HEK293 (cell line): ENCODE results near the gene LY6G5B.

Experiments used
- CTCF ChIA-PET: fragments of 350-600 bp; formaldehyde crosslinking; extraction: SDS; loops from one replicate; lab custom pipeline; 2021; ENCODE audit warnings: antibody characterized with exemption; lab: Yijun Ruan, JAX
- POLR2A ChIA-PET: fragments of 300-600 bp; formaldehyde crosslinking; extraction: SDS; loops from one replicate; lab custom pipeline; 2020; ENCODE audit warnings: antibody characterized with exemption, inconsistent platforms; lab: Yijun Ruan, JAX
- H3K27ac ChIP-seq: fragments of 200-500 bp; sonication (Bioruptor generic); 2 replicates; pipeline ENCODE4 v1.5.1; 2014; ENCODE audit warnings: low read depth, low read length, control low read depth, inconsistent platforms; ENCODE audit errors: extremely low read depth
- H3K36me3 ChIP-seq, 2 experiments: fragments of 200-500 bp in 1 of 2; sonication (Bioruptor generic) in 1 of 2; 1 replicate in 1 of 2; 2 replicates in 1 of 2; pipeline ENCODE4 v1.5.1; 2014 to 2017; ENCODE audit warnings: inconsistent platforms in 2 of 2, low read length in 2 of 2; ENCODE audit not compliant: control insufficient read depth in 2 of 2, insufficient read depth in 1 of 2
- H3K4me1 ChIP-seq: fragments of 200-500 bp; sonication (Bioruptor generic); 2 replicates; pipeline ENCODE4 v1.5.1; 2014; ENCODE audit warnings: mild to moderate bottlenecking, low read length, inconsistent platforms; ENCODE audit not compliant: control insufficient read depth, insufficient read depth
- H3K4me3 ChIP-seq: 2 replicates; pipeline ENCODE4 v1.5.1; 2011; ENCODE audit warnings: low read depth, mild to moderate bottlenecking, control low read depth, low read length, moderate library complexity
- H3K9me3 ChIP-seq: fragments of 200-500 bp; sonication (Bioruptor generic); 2 replicates; pipeline ENCODE4 v1.5.1; 2014; ENCODE audit warnings: low read depth, low read length, inconsistent platforms; ENCODE audit not compliant: control insufficient read depth, insufficient read depth
- MZF1 ChIP-seq: fragments of 450-650 bp; formaldehyde crosslinking; IDR thresholded peaks from 2 replicates; pipeline ENCODE4 v1.5.1; 2017; ENCODE audit warnings: missing biosample characterization, missing genetic modification characterization, borderline replicate concordance
- PRDM1 ChIP-seq: fragments of 450-650 bp; formaldehyde crosslinking; IDR thresholded peaks from 2 replicates; pipeline ENCODE4; 2016; ENCODE audit warnings: missing biosample characterization, missing genetic modification characterization
- SCRT1 ChIP-seq: fragments of 450-650 bp; formaldehyde crosslinking; IDR thresholded peaks from 2 replicates; pipeline ENCODE4 v1.5.1; 2016; ENCODE audit warnings: missing biosample characterization, missing genetic modification characterization, borderline replicate concordance
- ZNF114 ChIP-seq: fragments of 450-650 bp; formaldehyde crosslinking; IDR thresholded peaks from 2 replicates; pipeline ENCODE4 v1.5.0; 2017; ENCODE audit warnings: missing biosample characterization, missing genetic modification characterization
- ZNF341 ChIP-seq: fragments of 450-650 bp; formaldehyde crosslinking; IDR thresholded peaks from 2 replicates; pipeline ENCODE4; 2016; ENCODE audit warnings: low read depth, missing biosample characterization, missing genetic modification characterization
- ZNF629 ChIP-seq: fragments of 450-650 bp; formaldehyde crosslinking; IDR thresholded peaks from 2 replicates; pipeline ENCODE4 v1.5.1; 2017; ENCODE audit warnings: missing biosample characterization, missing genetic modification characterization
- TF ChIP-seq, protein P1 (sequence below): fragments of 450-650 bp; formaldehyde crosslinking; IDR thresholded peaks from 2 replicates; pipeline ENCODE4 v1.5.1; 2017; ENCODE audit warnings: missing biosample characterization, mild to moderate bottlenecking, missing genetic modification characterization, moderate library complexity
- TF ChIP-seq, protein P2 (sequence below): fragments of 450-650 bp; formaldehyde crosslinking; IDR thresholded peaks from 2 replicates; pipeline ENCODE4 v1.5.1; 2016; ENCODE audit warnings: missing biosample characterization, missing genetic modification characterization
- TF ChIP-seq, protein P3 (sequence below): fragments of 450-650 bp; formaldehyde crosslinking; IDR thresholded peaks from 2 replicates; pipeline ENCODE4 v1.5.1; 2016; ENCODE audit warnings: missing biosample characterization, missing genetic modification characterization
- TF ChIP-seq, protein P4 (sequence below): fragments of 450-650 bp; formaldehyde crosslinking; IDR thresholded peaks from 2 replicates; pipeline ENCODE4 v1.5.1; 2016; ENCODE audit warnings: missing biosample characterization, missing genetic modification characterization
- TF ChIP-seq, protein P5 (sequence below): fragments of 450-650 bp; formaldehyde crosslinking; IDR thresholded peaks from 2 replicates; pipeline ENCODE4 v1.5.1; 2017; ENCODE audit warnings: missing biosample characterization, missing genetic modification characterization
- TF ChIP-seq, protein P6 (sequence below): fragments of 450-650 bp; formaldehyde crosslinking; IDR thresholded peaks from 2 replicates; pipeline ENCODE4 v1.5.1; 2016; ENCODE audit warnings: missing biosample characterization, missing genetic modification characterization, borderline replicate concordance
- TF ChIP-seq, protein P7 (sequence below): fragments of 450-650 bp; formaldehyde crosslinking; IDR thresholded peaks from 2 replicates; pipeline ENCODE4 v1.5.1; 2016; ENCODE audit warnings: missing biosample characterization, missing genetic modification characterization

The LY6G5B gene

DNA sequence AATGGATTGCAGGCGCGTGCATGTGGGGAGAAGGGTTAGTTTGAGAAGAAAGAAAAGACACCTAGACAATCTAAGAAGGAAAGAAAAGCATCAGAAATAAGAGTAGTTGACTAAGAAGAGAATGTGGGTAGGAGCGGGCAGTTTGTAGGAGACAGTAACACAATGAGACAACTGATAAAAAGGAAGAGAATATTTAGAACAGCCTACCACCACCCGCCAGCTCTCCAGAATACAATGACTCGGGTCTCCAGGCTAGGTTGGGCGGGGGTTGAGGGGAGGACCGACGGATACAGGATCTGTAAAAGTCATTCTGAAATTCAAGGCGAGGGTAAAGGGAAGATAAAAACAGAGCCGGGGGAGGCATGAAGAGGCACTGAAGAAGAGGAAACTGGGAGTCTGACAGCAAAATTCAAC is 32.6 kb downstream of the LY6G5B start:
- H3K4me1 ChIP-seq, result no peaks in the 10 kb centered on the region
- ChIA-PET CTCF (interaction anchor here (0.7 to 1.2 kb wide), 4 partner anchors 8 to 129 kb away, joined by 3 to 4 read pairs (median 4); no protein-coding TSS in a partner anchor), POLR2A (interaction anchor here (0.5 to 2.8 kb wide), 22 partner anchors 9 to 1829 kb away, joined by 3 to 30 read pairs (median 8); partner anchors contain the start of genes ATP6V1G2, BAG6, C6orf47 and DDAH2)
- H3K27ac ChIP-seq, result peak overlapping the region; percentile 62
- H3K4me3 ChIP-seq, result peak overlapping the region; percentile 63
- H3K9me3 ChIP-seq, result no peaks in the 10 kb centered on the region
- TF ChIP-seq ZNF629 (tag by site-specific recombination) (no peak), ZNF341 (tag by site-specific recombination) (peak; percentile 21), PRDM1 (tag by site-specific recombination) (peak; percentile 3; the same call in 1 of the 2 replicates)
- TF ChIP-seq, protein P1, sequence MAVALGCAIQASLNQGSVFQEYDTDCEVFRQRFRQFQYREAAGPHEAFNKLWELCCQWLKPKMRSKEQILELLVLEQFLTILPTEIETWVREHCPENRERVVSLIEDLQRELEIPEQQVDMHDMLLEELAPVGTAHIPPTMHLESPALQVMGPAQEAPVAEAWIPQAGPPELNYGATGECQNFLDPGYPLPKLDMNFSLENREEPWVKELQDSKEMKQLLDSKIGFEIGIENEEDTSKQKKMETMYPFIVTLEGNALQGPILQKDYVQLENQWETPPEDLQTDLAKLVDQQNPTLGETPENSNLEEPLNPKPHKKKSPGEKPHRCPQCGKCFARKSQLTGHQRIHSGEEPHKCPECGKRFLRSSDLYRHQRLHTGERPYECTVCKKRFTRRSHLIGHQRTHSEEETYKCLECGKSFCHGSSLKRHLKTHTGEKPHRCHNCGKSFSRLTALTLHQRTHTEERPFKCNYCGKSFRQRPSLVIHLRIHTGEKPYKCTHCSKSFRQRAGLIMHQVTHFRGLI (tag by site-specific recombination), result peak; percentile 17; the same call in 1 of the 2 replicates
- H3K36me3 ChIP-seq, result peaks cover 4 to 13% of the 10 kb centered on the region in 2 experiments; a peak in 2 of 3 replicates

DNA sequence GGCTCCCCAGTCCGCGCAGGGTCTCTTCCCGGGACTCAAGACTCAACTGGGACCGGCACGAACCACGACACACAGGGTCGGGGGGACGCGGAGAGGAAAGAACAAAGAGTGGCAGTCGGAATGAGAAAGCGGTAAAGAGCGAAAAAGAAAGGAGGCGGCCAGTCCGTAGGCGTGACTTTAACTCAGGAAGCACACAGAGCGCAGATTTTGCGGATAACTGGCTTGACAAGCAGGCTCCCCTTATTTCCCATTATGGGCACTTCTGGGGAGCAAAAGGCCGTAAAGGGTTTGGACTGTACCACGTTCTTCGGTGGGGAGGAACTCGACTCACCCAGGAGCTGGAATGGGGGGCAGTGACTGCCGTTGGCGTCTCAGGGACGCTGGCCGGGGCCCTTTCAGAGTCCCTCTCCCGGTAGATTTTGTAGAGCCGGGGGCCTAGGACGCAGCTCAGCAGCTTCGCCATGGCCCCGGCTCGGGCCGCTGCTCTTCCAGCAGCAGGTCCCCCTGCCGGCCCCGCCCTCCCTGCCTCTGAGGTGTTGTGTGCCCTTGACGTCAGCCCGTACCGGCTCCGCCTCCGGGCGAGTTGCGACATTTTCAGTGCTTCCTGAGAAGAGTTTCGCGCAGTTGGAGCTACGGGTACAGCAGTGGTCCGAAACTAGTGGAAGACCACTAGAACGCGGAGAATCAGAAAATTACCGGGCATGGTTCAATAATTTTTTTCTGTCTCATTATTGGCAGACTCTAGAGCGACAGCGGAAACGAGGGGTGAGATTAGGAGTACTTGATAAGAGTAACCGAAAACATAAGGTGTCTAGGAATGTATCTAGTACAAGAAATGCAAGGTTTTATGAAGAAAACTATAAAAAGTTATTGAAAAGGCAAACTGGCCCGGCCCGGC is 33.3 kb downstream of the LY6G5B start, which contains the start of gene ABHD16A:
TSS of gene ABHD16A (minus strand) at position 506 of the 898 bp plus-strand sequence. CDS start at position 463, 43 bp downstream.
- H3K4me3 ChIP-seq, result peak within 1 kb of the TSS; percentile 63
- POLR2A ChIA-PET, result interaction anchor here (0.6 to 2.8 kb wide), 34 partner anchors 9 to 1829 kb away, joined by 3 to 30 read pairs (median 6); partner anchors contain the start of genes ATP6V1G2, BAG6, C6orf47 and CLIC1
- no peaks in the 10 kb centered on the region for H3K4me1 ChIP-seq
- CTCF ChIA-PET, result interaction anchor here (0.5 to 1.2 kb wide), 9 partner anchors 8 to 129 kb away, joined by 3 to 4 read pairs (median 3); no protein-coding TSS in a partner anchor
- no peaks in the 10 kb centered on the region for H3K9me3 ChIP-seq
- H3K36me3 ChIP-seq, result peaks cover 4 to 8% of the 10 kb centered on the region in 2 experiments; a peak in 2 of 3 replicates
- peak within 1 kb of the TSS; percentile 62 for H3K27ac ChIP-seq
- TF ChIP-seq SCRT1 (tag by site-specific recombination) (no peak), MZF1 (tag by site-specific recombination) (0 out of 2 replicates have a peak, but pooled peaks have one; percentile 48), ZNF114 (tag by site-specific recombination) (no peak)
- TF ChIP-seq, protein P2, sequence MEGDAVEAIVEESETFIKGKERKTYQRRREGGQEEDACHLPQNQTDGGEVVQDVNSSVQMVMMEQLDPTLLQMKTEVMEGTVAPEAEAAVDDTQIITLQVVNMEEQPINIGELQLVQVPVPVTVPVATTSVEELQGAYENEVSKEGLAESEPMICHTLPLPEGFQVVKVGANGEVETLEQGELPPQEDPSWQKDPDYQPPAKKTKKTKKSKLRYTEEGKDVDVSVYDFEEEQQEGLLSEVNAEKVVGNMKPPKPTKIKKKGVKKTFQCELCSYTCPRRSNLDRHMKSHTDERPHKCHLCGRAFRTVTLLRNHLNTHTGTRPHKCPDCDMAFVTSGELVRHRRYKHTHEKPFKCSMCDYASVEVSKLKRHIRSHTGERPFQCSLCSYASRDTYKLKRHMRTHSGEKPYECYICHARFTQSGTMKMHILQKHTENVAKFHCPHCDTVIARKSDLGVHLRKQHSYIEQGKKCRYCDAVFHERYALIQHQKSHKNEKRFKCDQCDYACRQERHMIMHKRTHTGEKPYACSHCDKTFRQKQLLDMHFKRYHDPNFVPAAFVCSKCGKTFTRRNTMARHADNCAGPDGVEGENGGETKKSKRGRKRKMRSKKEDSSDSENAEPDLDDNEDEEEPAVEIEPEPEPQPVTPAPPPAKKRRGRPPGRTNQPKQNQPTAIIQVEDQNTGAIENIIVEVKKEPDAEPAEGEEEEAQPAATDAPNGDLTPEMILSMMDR (tag by site-specific recombination), result 0 out of 2 replicates have a peak, but pooled peaks have one; percentile 9
- TF ChIP-seq, protein P3, sequence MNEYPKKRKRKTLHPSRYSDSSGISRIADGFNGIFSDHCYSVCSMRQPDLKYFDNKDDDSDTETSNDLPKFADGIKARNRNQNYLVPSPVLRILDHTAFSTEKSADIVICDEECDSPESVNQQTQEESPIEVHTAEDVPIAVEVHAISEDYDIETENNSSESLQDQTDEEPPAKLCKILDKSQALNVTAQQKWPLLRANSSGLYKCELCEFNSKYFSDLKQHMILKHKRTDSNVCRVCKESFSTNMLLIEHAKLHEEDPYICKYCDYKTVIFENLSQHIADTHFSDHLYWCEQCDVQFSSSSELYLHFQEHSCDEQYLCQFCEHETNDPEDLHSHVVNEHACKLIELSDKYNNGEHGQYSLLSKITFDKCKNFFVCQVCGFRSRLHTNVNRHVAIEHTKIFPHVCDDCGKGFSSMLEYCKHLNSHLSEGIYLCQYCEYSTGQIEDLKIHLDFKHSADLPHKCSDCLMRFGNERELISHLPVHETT (tag by site-specific recombination), result no peak
- TF ChIP-seq, protein P4, sequence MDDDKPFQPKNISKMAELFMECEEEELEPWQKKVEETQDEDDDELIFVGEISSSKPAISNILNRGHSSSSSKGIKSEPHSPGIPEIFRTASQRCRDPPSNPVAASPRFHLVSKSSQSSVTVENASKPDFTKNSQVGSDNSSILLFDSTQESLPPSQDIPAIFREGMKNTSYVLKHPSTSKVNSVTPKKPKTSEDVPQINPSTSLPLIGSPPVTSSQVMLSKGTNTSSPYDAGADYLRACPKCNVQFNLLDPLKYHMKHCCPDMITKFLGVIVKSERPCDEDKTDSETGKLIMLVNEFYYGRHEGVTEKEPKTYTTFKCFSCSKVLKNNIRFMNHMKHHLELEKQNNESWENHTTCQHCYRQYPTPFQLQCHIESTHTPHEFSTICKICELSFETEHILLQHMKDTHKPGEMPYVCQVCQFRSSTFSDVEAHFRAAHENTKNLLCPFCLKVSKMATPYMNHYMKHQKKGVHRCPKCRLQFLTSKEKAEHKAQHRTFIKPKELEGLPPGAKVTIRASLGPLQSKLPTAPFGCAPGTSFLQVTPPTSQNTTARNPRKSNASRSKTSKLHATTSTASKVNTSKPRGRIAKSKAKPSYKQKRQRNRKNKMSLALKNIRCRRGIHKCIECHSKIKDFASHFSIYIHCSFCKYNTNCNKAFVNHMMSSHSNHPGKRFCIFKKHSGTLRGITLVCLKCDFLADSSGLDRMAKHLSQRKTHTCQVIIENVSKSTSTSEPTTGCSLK (tag by site-specific recombination), result no peak
- TF ChIP-seq, protein P5, sequence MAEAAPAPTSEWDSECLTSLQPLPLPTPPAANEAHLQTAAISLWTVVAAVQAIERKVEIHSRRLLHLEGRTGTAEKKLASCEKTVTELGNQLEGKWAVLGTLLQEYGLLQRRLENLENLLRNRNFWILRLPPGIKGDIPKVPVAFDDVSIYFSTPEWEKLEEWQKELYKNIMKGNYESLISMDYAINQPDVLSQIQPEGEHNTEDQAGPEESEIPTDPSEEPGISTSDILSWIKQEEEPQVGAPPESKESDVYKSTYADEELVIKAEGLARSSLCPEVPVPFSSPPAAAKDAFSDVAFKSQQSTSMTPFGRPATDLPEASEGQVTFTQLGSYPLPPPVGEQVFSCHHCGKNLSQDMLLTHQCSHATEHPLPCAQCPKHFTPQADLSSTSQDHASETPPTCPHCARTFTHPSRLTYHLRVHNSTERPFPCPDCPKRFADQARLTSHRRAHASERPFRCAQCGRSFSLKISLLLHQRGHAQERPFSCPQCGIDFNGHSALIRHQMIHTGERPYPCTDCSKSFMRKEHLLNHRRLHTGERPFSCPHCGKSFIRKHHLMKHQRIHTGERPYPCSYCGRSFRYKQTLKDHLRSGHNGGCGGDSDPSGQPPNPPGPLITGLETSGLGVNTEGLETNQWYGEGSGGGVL (tag by site-specific recombination), result no peak
- TF ChIP-seq, protein P6, sequence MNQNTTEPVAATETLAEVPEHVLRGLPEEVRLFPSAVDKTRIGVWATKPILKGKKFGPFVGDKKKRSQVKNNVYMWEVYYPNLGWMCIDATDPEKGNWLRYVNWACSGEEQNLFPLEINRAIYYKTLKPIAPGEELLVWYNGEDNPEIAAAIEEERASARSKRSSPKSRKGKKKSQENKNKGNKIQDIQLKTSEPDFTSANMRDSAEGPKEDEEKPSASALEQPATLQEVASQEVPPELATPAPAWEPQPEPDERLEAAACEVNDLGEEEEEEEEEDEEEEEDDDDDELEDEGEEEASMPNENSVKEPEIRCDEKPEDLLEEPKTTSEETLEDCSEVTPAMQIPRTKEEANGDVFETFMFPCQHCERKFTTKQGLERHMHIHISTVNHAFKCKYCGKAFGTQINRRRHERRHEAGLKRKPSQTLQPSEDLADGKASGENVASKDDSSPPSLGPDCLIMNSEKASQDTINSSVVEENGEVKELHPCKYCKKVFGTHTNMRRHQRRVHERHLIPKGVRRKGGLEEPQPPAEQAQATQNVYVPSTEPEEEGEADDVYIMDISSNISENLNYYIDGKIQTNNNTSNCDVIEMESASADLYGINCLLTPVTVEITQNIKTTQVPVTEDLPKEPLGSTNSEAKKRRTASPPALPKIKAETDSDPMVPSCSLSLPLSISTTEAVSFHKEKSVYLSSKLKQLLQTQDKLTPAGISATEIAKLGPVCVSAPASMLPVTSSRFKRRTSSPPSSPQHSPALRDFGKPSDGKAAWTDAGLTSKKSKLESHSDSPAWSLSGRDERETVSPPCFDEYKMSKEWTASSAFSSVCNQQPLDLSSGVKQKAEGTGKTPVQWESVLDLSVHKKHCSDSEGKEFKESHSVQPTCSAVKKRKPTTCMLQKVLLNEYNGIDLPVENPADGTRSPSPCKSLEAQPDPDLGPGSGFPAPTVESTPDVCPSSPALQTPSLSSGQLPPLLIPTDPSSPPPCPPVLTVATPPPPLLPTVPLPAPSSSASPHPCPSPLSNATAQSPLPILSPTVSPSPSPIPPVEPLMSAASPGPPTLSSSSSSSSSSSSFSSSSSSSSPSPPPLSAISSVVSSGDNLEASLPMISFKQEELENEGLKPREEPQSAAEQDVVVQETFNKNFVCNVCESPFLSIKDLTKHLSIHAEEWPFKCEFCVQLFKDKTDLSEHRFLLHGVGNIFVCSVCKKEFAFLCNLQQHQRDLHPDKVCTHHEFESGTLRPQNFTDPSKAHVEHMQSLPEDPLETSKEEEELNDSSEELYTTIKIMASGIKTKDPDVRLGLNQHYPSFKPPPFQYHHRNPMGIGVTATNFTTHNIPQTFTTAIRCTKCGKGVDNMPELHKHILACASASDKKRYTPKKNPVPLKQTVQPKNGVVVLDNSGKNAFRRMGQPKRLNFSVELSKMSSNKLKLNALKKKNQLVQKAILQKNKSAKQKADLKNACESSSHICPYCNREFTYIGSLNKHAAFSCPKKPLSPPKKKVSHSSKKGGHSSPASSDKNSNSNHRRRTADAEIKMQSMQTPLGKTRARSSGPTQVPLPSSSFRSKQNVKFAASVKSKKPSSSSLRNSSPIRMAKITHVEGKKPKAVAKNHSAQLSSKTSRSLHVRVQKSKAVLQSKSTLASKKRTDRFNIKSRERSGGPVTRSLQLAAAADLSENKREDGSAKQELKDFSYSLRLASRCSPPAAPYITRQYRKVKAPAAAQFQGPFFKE, result no peak
- TF ChIP-seq, protein P7, sequence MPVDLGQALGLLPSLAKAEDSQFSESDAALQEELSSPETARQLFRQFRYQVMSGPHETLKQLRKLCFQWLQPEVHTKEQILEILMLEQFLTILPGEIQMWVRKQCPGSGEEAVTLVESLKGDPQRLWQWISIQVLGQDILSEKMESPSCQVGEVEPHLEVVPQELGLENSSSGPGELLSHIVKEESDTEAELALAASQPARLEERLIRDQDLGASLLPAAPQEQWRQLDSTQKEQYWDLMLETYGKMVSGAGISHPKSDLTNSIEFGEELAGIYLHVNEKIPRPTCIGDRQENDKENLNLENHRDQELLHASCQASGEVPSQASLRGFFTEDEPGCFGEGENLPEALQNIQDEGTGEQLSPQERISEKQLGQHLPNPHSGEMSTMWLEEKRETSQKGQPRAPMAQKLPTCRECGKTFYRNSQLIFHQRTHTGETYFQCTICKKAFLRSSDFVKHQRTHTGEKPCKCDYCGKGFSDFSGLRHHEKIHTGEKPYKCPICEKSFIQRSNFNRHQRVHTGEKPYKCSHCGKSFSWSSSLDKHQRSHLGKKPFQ (tag by site-specific recombination), result no peak
